Measurements from ENCODE around the gene GATA3. TPM values are rescaled to one million over a fixed set of nuclear protein-coding genes. Genes with fewer than 3 reads are reported as not detected.
A peak's percentile ranks its signal among the peaks of the same experiment; 100 is the strongest.

The GATA3 gene
- total RNA-seq, 1 donor from 2014 or later, result 310 TPM

GRCh38 chr10:8051109-8051821, 3.2 kb upstream of the GATA3 start:
- no peak for DNase-seq (ENCODE audit: low spot score)

- DNase-seq (ENCODE audit: low spot score), result no peak
Observed at GRCh38 chr10:8051851-8052257, 2.6 kb upstream of the GATA3 start.

DNA sequence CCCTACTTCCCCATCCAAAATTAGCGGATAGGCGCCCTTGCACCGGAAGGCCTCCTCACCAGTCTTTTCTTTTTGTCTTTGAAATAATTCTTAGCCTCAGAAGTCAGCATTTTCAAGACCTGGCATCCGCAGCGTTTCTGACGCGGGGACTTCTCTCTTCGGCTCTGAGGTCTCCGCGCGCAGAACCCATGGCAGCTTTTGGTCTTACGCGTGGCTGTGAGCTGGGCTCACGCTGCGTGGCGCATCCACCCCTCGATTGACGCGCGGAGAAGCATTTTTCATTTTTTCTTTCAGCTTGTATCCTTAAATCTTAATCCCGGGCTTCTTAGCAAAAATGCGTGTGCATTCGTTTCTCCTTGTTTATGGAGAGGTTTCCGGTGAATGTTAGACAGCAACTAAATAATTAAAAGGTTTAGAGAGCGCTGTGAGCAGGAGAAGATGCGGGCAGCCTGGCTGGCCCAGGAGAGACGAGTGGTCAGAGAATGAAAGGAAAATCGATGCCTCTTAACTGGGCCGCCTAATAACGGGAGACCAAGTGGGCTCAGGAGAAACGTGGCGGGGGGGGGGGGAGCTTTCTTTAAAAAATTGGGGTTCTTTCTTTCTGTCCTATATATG, 2.0 kb upstream of the GATA3 start:
- DNase-seq (ENCODE audit: low spot score), result no peak

DNA sequence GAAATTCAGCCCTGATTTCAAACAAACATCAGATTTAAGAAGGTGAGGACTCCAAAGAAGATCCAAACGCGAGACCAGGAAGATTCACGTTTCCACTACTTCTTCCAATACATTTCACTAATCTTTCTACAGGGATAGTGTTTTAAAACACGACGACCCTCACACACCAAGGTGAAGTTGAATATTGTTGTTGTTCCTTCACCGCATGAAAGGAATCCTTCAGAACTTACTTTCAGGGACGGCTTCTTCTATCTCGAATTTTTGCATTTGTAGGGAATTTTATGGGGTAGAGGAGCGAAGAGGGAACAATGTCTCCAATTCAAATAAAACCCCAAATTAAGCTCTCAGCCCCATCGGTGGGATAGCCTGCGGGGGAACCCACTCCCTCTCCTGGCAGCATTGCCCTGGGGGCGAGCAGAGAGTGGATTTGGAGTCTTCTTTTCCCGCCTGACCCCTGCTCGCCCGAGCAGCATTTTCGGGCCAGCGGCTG, 1.5 kb upstream of the GATA3 start:
- DNase-seq (ENCODE audit: low spot score), result no peak

GRCh38 chr10:8053446-8054243, 843 bp upstream of the GATA3 start:
- peak; percentile 93 for DNase-seq (ENCODE audit: low spot score)

GRCh38 chr10:8054244-8054493, 319 bp upstream of the GATA3 start:
- DNase-seq (ENCODE audit: low spot score), result no peak

DNA sequence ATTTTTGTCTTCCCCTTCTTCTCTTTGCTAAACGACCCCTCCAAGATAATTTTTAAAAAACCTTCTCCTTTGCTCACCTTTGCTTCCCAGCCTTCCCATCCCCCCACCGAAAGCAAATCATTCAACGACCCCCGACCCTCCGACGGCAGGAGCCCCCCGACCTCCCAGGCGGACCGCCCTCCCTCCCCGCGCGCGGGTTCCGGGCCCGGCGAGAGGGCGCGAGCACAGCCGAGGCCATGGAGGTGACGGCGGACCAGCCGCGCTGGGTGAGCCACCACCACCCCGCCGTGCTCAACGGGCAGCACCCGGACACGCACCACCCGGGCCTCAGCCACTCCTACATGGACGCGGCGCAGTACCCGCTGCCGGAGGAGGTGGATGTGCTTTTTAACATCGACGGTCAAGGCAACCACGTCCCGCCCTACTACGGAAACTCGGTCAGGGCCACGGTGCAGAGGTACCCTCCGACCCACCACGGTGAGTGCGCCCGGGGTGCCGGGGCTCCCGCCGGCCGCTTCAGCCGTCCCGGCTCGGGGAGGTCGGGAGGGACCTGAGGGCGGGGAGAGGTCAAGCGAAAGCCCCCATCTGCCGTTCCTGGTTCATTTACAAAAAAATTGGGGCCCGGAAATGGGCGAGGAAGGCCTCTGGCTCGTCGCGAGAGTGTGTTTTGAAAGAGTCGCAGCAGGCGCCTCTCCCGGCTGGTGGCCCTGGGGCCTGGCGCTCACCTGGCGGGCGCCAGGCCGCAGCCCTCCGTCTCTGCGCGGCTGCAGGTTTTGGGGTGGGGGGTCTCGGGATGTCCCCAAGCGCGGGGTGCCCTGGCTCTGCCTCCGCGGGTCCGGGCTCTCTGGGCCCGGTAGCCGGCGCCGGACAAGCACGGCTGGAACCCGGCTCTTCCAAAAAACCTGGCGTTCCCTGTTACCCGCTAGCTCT, 1.2 kb downstream of the GATA3 start:
- peak; percentile 43 for DNase-seq (ENCODE audit: low spot score)

DNA sequence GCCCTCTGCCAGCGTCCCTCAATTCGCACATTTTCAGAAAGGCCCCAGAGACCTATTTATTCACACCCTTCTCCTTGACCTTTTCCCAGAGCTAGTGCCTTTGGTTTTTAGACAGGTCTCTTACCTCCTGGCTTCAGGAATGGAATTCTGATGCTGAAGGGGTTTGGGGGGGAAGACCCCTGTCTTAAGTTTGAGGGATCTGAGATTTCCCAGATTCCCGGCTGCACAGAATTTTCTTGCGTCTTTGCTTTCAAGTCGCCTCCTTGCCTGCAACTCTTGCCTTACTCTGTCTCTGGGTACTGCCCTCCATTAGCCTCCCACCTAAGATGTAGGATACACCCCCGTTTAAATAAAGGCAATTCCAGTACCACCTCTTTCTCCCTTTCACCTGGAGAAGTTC, 1.9 kb downstream of the GATA3 start:
- no peak for DNase-seq (ENCODE audit: low spot score)

DNA sequence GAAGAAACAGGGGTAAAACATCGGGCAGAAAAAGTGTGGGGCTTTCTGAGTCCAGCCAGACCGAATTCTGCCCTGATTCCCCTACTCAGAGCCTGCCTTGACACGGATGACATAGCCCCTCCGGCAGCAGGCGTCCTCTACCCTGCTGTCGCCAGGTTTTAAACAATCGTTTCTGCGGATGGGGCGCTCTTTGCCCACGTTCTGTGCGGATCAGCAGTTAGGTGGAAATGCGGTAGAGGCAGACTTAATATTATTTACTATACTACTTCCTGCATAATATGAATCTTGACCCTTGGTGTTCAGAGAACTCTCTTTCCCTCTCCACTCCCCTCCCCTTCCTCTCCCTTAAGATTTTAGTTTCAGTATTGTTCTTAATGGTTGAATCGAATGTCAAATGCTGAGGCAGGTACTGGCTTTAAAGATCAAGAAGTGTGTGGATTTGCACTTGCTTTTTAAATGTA, 2.4 kb downstream of the GATA3 start:
- DNase-seq (ENCODE audit: low spot score), result no peak

DNA sequence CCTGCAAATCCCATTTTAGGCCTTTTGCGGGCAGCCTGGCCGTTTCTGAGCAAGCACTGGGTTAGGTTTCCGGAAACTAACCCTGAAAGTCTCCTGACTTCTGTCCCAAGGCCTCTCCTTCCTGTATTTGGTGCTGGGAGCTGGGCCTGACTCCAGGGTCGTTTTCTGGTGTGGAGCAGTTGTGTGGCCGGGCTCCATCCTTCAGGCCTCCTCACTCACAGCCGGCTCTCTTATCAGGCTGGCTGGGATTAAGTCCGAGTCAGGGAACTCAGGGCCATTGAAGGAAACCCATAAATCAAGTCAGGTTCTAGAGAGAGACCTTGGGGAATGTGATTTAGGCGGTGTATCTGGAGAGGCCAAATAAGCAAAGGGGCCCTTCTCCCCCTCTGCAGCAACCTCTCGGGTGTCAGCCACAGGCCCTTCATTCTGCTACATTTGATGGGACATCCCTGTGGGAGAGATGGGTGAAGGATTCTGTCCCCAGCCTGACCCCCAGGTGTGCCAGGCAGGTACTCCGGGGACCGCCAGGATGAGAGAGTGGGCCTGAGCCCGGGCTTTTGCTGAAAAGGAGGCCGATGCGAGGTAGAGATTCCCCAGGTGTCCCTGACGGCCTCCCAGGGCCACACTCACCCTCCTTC, 3.3 kb downstream of the GATA3 start:
- no peak for DNase-seq (ENCODE audit: low spot score)

DNA sequence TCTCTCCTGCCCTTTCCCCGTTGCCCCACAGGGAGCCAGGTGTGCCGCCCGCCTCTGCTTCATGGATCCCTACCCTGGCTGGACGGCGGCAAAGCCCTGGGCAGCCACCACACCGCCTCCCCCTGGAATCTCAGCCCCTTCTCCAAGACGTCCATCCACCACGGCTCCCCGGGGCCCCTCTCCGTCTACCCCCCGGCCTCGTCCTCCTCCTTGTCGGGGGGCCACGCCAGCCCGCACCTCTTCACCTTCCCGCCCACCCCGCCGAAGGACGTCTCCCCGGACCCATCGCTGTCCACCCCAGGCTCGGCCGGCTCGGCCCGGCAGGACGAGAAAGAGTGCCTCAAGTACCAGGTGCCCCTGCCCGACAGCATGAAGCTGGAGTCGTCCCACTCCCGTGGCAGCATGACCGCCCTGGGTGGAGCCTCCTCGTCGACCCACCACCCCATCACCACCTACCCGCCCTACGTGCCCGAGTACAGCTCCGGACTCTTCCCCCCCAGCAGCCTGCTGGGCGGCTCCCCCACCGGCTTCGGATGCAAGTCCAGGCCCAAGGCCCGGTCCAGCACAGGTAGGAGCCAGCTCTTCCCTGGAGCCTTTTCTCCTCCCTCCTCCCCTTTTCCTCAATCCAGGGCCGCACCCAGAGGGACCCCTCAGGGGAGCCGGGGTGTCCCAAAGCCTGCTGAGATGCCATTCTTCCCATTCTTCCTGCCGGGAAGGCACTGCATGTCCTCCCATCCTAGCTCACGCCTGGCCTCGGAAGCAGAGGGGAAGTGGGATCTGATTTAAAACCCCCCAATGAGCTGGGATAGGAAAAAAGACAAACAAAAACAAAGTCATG, 4.0 kb downstream of the GATA3 start:
- no peak for DNase-seq (ENCODE audit: low spot score)

GRCh38 chr10:8059191-8059936, 4.9 kb downstream of the GATA3 start:
- no peak for DNase-seq (ENCODE audit: low spot score)

DNA sequence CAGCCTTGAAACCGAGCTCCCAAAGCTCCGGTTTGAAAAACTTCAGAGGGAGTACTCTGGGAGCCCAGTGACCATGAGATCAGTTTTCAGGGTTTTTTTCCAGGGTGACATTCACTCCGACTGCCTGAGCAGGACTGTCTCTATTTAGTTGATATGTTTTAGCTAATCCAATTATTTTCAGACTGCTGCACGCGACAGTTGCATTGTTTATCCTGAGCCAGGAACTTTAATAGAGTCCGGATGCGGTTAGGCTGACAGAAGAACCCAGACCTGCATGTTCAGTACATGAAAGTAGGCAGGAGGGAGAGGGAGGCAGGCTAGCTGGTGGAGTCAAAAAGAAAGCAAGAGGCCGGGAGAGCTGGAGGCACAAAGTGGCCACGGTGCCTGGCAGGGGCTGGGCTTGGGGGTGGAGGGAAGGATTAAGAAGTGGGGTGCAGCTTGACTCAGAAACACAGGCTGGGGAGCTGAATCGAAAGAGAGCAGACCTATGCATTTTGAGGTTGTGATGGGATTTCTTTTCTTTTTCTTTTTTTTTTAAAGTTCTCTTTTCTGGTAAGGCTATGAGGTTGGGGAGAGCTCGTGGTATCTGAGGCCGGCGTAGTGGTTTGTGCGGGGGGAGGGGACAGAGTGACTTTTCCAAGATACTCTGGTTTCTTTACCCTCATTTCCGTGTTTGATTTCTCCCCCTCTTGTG, 5.7 kb downstream of the GATA3 start:
- DNase-seq (ENCODE audit: low spot score), result no peak

GRCh38 chr10:8060704-8061121, 6.2 kb downstream of the GATA3 start:
- DNase-seq (ENCODE audit: low spot score), result no peak

GRCh38 chr10:8061274-8062211, 7.1 kb downstream of the GATA3 start:
- peak; percentile 52 for DNase-seq (ENCODE audit: low spot score)

GRCh38 chr10:8063128-8063908, 8.8 kb downstream of the GATA3 start:
- no peak for DNase-seq (ENCODE audit: low spot score)

DNA sequence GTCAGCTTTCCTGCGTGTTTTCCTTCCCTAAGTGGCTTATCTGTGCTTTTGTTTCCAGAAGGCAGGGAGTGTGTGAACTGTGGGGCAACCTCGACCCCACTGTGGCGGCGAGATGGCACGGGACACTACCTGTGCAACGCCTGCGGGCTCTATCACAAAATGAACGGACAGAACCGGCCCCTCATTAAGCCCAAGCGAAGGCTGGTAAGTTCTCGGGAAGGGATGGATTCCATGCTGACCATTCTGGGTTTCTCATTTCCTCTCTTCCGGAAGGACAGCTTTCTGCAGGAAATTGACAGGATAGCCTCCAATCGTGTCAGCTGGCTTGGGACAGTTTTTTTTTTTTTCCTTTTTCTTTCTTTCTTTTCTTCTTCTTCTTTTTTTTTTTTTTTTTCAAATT, 9.4 kb downstream of the GATA3 start:
- DNase-seq (ENCODE audit: low spot score), result no peak
